AG04449 (cell line): ENCODE results near the gene SLC35C1.
"Not testable (repeated sequence)": the region's sequence is repeated elsewhere in the genome, so short reads cannot be mapped to it uniquely, and the experiment has no call there.

Experiments
- CTCF ChIA-PET: fragments of 350-600 bp; formaldehyde crosslinking; extraction: SDS; loops from one replicate; lab custom pipeline; 2021; ENCODE audit warnings: antibody characterized with exemption; lab: Yijun Ruan, JAX
- POLR2A ChIA-PET: fragments of 400-600, 350-600 bp; formaldehyde crosslinking; extraction: SDS; loops from one replicate; lab custom pipeline; 2020; ENCODE audit warnings: antibody characterized with exemption, inconsistent platforms; lab: Yijun Ruan, JAX
- DNase-seq: peaks from one replicate; pipeline ENCODE4 v3.0.0-alpha.2; 2010; ENCODE audit warnings: low read depth, low spot score
- H3K4me3 ChIP-seq: 2 replicates; pipeline ENCODE4 v1.5.1; 2011; ENCODE audit warnings: low read depth, mild to moderate bottlenecking, control low read depth, low read length
- CTCF ChIP-seq: IDR thresholded peaks from one replicate; pipeline ENCODE4 v1.5.1; 2011; ENCODE audit warnings: mild to moderate bottlenecking, moderate library complexity, low read length, control low read depth, inconsistent platforms; ENCODE audit not compliant: insufficient read depth; ENCODE audit errors: missing control alignments

The SLC35C1 gene

GRCh38 chr11:45818961-45819605 lies 14.1 kb downstream of the SLC35C1 start:
- no peak for DNase-seq
- ChIA-PET CTCF (interaction anchor here (1.3 to 1.8 kb wide), 2 partner anchors 23 to 28 kb away, joined by 5 to 10 read pairs; partner anchors contain the start of gene CRY2), POLR2A (no interaction called here)
- no peak overlapping the region for H3K4me3 ChIP-seq
- TF ChIP-seq CTCF: no peak

- ChIA-PET CTCF (interaction anchor here (1.3 to 1.8 kb wide), 2 partner anchors 22 to 26 kb away, joined by 5 to 10 read pairs; partner anchors contain the start of gene CRY2), POLR2A (no interaction called here)
- TF ChIP-seq CTCF: no peak
- no peak overlapping the region for H3K4me3 ChIP-seq
- DNase-seq: no peak
These were observed 15.4 kb downstream of the SLC35C1 start for GRCh38 chr11:45820211-45820857.

- DNase-seq, POLR2A ChIA-PET, H3K4me3 ChIP-seq: not testable (repeated sequence)
- CTCF ChIA-PET: interaction anchor here (1.4 kb wide), 1 partner anchor 18 kb away, joined by 3 read pairs; no protein-coding TSS in a partner anchor
These were observed 21.5 kb downstream of the SLC35C1 start for GRCh38 chr11:45826492-45826891.

GRCh38 chr11:45827123-45827522 lies 22.2 kb downstream of the SLC35C1 start:
- no peak for TF ChIP-seq CTCF
- no peak for DNase-seq
- ChIA-PET CTCF (interaction anchor here (1.4 kb wide), 1 partner anchor 17 kb away, joined by 3 read pairs; no protein-coding TSS in a partner anchor), POLR2A (no interaction called here)
- no peak overlapping the region for H3K4me3 ChIP-seq

- ChIA-PET POLR2A (no interaction called here), CTCF (interaction anchor here (7.4 kb wide), 1 partner anchor 15 kb away, joined by 118 read pairs; no protein-coding TSS in a partner anchor)
These were observed 24.0 kb downstream of the SLC35C1 start for GRCh38 chr11:45828996-45829395.

GRCh38 chr11:45830596-45830995 lies 25.6 kb downstream of the SLC35C1 start:
- DNase-seq: no peak
- ChIA-PET CTCF (interaction anchor here (0.8 to 7.4 kb wide), 3 partner anchors 9 to 13 kb away, joined by 3 to 118 read pairs (median 4); no protein-coding TSS in a partner anchor), POLR2A (no interaction called here)
- no peak overlapping the region for H3K4me3 ChIP-seq
- TF ChIP-seq CTCF: no peak

More at GRCh38 chr11:45828996-45829395, 24.0 kb downstream of the SLC35C1 start:
- TF ChIP-seq CTCF: no peak
- H3K4me3 ChIP-seq: no peak overlapping the region
- no peak for DNase-seq
